BLaER1 (cell line): ENCODE measurements around the gene TTC29.
"Not testable (repeated sequence)": the region's sequence is repeated elsewhere in the genome, so short reads cannot be mapped to it uniquely, and the experiment has no call there.

Experiments used
- H3K27ac ChIP-seq: shearing (Covaris generic); formaldehyde crosslinking; 2 replicates; pipeline ENCODE4 v1.8.1; 2022
- H3K27me3 ChIP-seq: shearing (Covaris generic); formaldehyde crosslinking; 2 replicates; pipeline ENCODE4 v1.8.1; 2022
- H3K36me3 ChIP-seq: shearing (Covaris generic); formaldehyde crosslinking; 2 replicates; pipeline ENCODE4 v1.8.1; 2022
- H3K4me1 ChIP-seq: shearing (Covaris generic); formaldehyde crosslinking; 2 replicates; pipeline ENCODE4 v1.8.1; 2022
- H3K4me2 ChIP-seq: shearing (Covaris generic); formaldehyde crosslinking; 2 replicates; pipeline ENCODE4 v1.8.1; 2022
- H3K4me3 ChIP-seq: shearing (Covaris generic); formaldehyde crosslinking; 2 replicates; pipeline ENCODE4 v1.8.1; 2022
- H3K9ac ChIP-seq: shearing (Covaris generic); formaldehyde crosslinking; 2 replicates; pipeline ENCODE4 v1.8.1; 2022
- H3K9me3 ChIP-seq: shearing (Covaris generic); formaldehyde crosslinking; 2 replicates; pipeline ENCODE4 v1.8.1; 2022
- H4K20me1 ChIP-seq: shearing (Covaris generic); formaldehyde crosslinking; 2 replicates; pipeline ENCODE4 v1.8.1; 2022
- Cebpa-rat ChIP-seq: shearing (Covaris generic); IDR thresholded peaks from 2 replicates; pipeline ENCODE4 v1.8.1; 2022

The TTC29 gene

GRCh38 chr4:146834263-146835034, 111.2 kb downstream of the TTC29 start:
- no peak overlapping the region for H3K4me3 ChIP-seq
- H3K9ac ChIP-seq, result no peak overlapping the region

GRCh38 chr4:146833530-146833929, 112.1 kb downstream of the TTC29 start:
- Histone ChIP-seq H4K20me1 (no peaks in the 10 kb centered on the region), H3K4me1 (peaks cover 8% of the 10 kb centered on the region), H3K27me3 (no peaks in the 10 kb centered on the region), H3K27ac (no peak overlapping the region), H3K9me3 (no peaks in the 10 kb centered on the region), H3K9ac (no peak overlapping the region), H3K36me3 (no peaks in the 10 kb centered on the region), H3K4me2 (peak overlapping the region; percentile 1; the same call in 1 of the 2 replicates), H3K4me3 (no peak overlapping the region)
- no peak for TF ChIP-seq Cebpa-rat

More at GRCh38 chr4:146834263-146835034, 111.2 kb downstream of the TTC29 start:
- Histone ChIP-seq H3K4me2 (no peak overlapping the region), H4K20me1 (no peaks in the 10 kb centered on the region), H3K9me3 (no peaks in the 10 kb centered on the region), H3K27ac (no peak overlapping the region), H3K4me1 (peaks cover 8% of the 10 kb centered on the region), H3K36me3 (no peaks in the 10 kb centered on the region), H3K27me3 (no peaks in the 10 kb centered on the region)
- peak; percentile 47; the same call in 1 of the 2 replicates for TF ChIP-seq Cebpa-rat

DNA sequence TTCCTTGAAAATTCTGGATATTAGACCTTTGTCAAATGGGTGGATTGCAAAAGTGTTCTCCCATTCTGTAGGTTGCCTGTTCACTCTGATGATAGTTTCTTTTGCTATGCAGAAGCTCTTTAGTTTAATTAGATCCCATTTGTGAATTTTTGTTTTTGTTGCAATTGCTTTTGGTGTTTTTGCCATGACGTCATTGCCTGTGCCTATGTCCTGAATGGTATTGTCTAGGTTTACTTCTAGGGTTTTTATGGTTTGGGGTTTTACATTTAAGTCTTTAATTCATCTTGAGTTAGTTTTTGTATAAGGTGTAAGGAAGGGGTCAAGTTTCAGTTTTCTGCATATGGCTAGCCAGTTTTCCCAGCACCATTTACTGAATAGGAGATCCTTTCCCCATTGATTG, 122.7 kb downstream of the TTC29 start:
- H3K9ac ChIP-seq, H3K4me1 ChIP-seq, H3K27ac ChIP-seq, H3K4me2 ChIP-seq, H4K20me1 ChIP-seq, H3K4me3 ChIP-seq, H3K36me3 ChIP-seq, H3K9me3 ChIP-seq, H3K27me3 ChIP-seq: not testable (repeated sequence)

GRCh38 chr4:146814750-146815149, 130.9 kb downstream of the TTC29 start:
- TF ChIP-seq Cebpa-rat, result no peak
- Histone ChIP-seq H3K4me1 (no peaks in the 10 kb centered on the region), H3K9me3 (no peaks in the 10 kb centered on the region), H3K4me3 (no peak overlapping the region), H3K27me3 (no peaks in the 10 kb centered on the region), H4K20me1 (no peaks in the 10 kb centered on the region), H3K4me2 (no peak overlapping the region), H3K36me3 (no peaks in the 10 kb centered on the region), H3K27ac (no peak overlapping the region), H3K9ac (no peak overlapping the region)

GRCh38 chr4:146795711-146796110, 150.0 kb downstream of the TTC29 start:
- Histone ChIP-seq H3K9me3 (no peaks in the 10 kb centered on the region), H4K20me1 (no peaks in the 10 kb centered on the region), H3K27ac (no peak overlapping the region), H3K4me1 (no peaks in the 10 kb centered on the region), H3K4me3 (no peak overlapping the region), H3K9ac (no peak overlapping the region), H3K36me3 (no peaks in the 10 kb centered on the region), H3K4me2 (no peak overlapping the region), H3K27me3 (no peaks in the 10 kb centered on the region)
- TF ChIP-seq Cebpa-rat, result no peak

DNA sequence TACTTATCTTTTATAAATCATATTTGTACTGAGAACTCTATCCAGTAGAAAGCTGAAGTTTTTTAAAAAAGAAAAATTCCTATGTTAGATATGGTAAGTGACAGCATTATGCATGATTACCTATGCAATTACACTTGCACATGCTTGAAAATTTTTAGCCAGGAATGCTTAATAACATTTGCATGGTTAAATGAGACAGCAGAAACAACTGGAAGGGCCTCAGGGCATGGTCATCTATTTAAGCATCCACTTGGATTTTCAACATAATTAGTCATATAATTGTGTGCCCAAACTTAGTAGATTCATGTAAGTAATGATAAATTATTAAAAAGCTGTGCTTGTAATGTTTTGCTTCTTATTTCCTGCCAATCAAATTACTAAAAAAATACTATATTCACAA, 151.9 kb downstream of the TTC29 start:
- Histone ChIP-seq H3K9me3 (no peaks in the 10 kb centered on the region), H3K9ac (no peak overlapping the region), H3K36me3 (no peaks in the 10 kb centered on the region), H3K4me2 (no peak overlapping the region), H3K4me3 (no peak overlapping the region), H3K27ac (no peak overlapping the region), H3K27me3 (no peaks in the 10 kb centered on the region), H3K4me1 (no peaks in the 10 kb centered on the region), H4K20me1 (no peaks in the 10 kb centered on the region)
- TF ChIP-seq Cebpa-rat, result no peak

GRCh38 chr4:146791439-146791838, 154.2 kb downstream of the TTC29 start:
- Histone ChIP-seq H3K4me1 (no peaks in the 10 kb centered on the region), H3K36me3 (no peaks in the 10 kb centered on the region), H4K20me1 (no peaks in the 10 kb centered on the region), H3K4me3 (no peak overlapping the region), H3K27ac (no peak overlapping the region), H3K4me2 (no peak overlapping the region), H3K9ac (no peak overlapping the region), H3K9me3 (no peaks in the 10 kb centered on the region), H3K27me3 (no peaks in the 10 kb centered on the region)
- no peak for TF ChIP-seq Cebpa-rat

DNA sequence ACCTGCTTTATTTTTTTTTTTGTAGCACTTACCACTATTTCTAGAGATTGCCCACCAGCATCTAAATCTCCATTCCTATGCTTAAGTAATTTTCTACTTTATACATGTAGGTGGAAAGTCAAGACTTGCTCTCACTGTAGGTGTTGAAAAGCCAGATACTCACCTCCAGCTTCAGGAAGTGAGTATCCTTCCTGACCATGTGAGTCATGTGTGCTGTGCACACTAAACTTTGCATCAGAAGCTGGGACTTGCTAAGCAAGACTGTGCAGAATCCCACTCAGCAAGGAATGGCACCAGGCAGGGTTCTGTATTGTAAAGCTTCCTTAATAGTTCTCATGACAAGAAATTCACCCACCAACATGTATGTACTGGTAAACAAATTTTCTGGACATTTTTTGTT, 155.1 kb downstream of the TTC29 start:
- H3K27ac ChIP-seq, result no peak overlapping the region
- H3K36me3 ChIP-seq, result no peaks in the 10 kb centered on the region
- H3K4me3 ChIP-seq, result no peak overlapping the region
- H3K4me1 ChIP-seq, result no peaks in the 10 kb centered on the region
- H3K9me3 ChIP-seq, result no peaks in the 10 kb centered on the region
- H3K9ac ChIP-seq, result no peak overlapping the region
- no peak overlapping the region for H3K4me2 ChIP-seq
- no peak for TF ChIP-seq Cebpa-rat
- H3K27me3 ChIP-seq, result no peaks in the 10 kb centered on the region
- no peaks in the 10 kb centered on the region for H4K20me1 ChIP-seq

DNA sequence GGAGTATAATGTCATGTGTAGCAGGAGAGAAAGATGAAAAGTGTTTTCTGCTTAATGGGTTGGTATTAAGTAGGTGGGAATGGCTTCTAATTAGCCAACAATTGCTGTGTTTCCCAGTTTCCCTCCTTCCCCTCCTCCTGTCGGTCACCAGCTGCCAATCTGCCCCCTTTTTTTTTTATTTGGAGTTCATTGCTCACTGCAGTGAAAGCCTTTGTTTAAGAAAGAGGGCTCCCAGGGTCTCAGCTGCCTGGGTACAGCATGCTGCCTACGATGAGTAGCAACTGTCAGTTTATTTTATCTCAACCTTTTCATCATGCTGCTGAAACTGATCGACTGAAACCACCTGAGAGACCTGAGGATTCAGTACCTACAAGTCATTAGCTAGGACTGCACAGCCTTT, 157.9 kb downstream of the TTC29 start:
- no peak overlapping the region for H3K9ac ChIP-seq
- H3K4me3 ChIP-seq, result no peak overlapping the region
- no peaks in the 10 kb centered on the region for H3K9me3 ChIP-seq
- no peak for TF ChIP-seq Cebpa-rat
- H3K27me3 ChIP-seq, result no peaks in the 10 kb centered on the region
- no peak overlapping the region for H3K4me2 ChIP-seq
- H4K20me1 ChIP-seq, result no peaks in the 10 kb centered on the region
- H3K36me3 ChIP-seq, result no peaks in the 10 kb centered on the region
- no peaks in the 10 kb centered on the region for H3K4me1 ChIP-seq
- H3K27ac ChIP-seq, result no peak overlapping the region

- H4K20me1 ChIP-seq, result no peaks in the 10 kb centered on the region
- H3K9me3 ChIP-seq, result no peaks in the 10 kb centered on the region
- H3K4me1 ChIP-seq, result no peaks in the 10 kb centered on the region
- no peak for TF ChIP-seq Cebpa-rat
- H3K4me2 ChIP-seq, result no peak overlapping the region
- H3K9ac ChIP-seq, result no peak overlapping the region
- H3K4me3 ChIP-seq, result no peak overlapping the region
- H3K27me3 ChIP-seq, result no peaks in the 10 kb centered on the region
- no peak overlapping the region for H3K27ac ChIP-seq
- no peaks in the 10 kb centered on the region for H3K36me3 ChIP-seq
Measured at GRCh38 chr4:146776691-146777090, 169.0 kb downstream of the TTC29 start.

- no peaks in the 10 kb centered on the region for H3K4me1 ChIP-seq
- no peak overlapping the region for H3K27ac ChIP-seq
- no peak overlapping the region for H3K4me2 ChIP-seq
- H3K9ac ChIP-seq, result no peak overlapping the region
- TF ChIP-seq Cebpa-rat, result no peak
- no peaks in the 10 kb centered on the region for H4K20me1 ChIP-seq
- no peaks in the 10 kb centered on the region for H3K36me3 ChIP-seq
- no peak overlapping the region for H3K4me3 ChIP-seq
- no peaks in the 10 kb centered on the region for H3K27me3 ChIP-seq
- no peaks in the 10 kb centered on the region; the same call in 1 of the 2 replicates for H3K9me3 ChIP-seq
Measured at GRCh38 chr4:146763560-146763959, 182.1 kb downstream of the TTC29 start.
